ENCODE results near the gene MMP3. TPM values are rescaled to one million over a fixed set of nuclear protein-coding genes. Genes with fewer than 3 reads are reported as not detected.

The MMP3 gene
- total RNA-seq, 1 experiment from 2014 or later: not detected

- Histone ChIP-seq H3K4me1 (ENCODE audit: control insufficient read depth in 1 of 2, insufficient read depth in 2 of 2, low read length in 2 of 2) (no peaks in the 10 kb centered on the region), H3K9me3 (ENCODE audit: control insufficient read depth in 1 of 2, insufficient read depth in 1 of 2, low read depth in 1 of 2, low read length in 2 of 2) (no peaks in the 10 kb centered on the region), H3K4me2 (ENCODE audit: low read length) (no peak overlapping the region), H3K27me3 (ENCODE audit: insufficient read depth, low read length) (no peaks in the 10 kb centered on the region), H3K9ac (ENCODE audit: low read length) (no peak overlapping the region), H2AFZ (ENCODE audit: low read depth, low read length, poor library complexity, severe bottlenecking) (no peak overlapping the region), H3K79me2 (ENCODE audit: insufficient read depth, low read length) (no peaks in the 10 kb centered on the region), H3K27ac (ENCODE audit: low read depth, low read length) (no peak overlapping the region), H3K4me3 (replicated peaks in 1 of 2; ENCODE audit: low read depth in 1 of 2, low read length in 2 of 2) (no peak overlapping the region), H4K20me1 (ENCODE audit: insufficient read depth) (no peaks in the 10 kb centered on the region), H3K9me2 (ENCODE audit: insufficient read depth) (no peaks in the 10 kb centered on the region), H3K36me3 (ENCODE audit: control insufficient read depth in 1 of 2, insufficient read depth in 2 of 2, low read length in 2 of 2) (no peaks in the 10 kb centered on the region)
- ChIA-PET RAD21 (ENCODE audit: low non-redundant PET in 1 of 2, low total read pairs in 2 of 2, uncharacterized antibody in 2 of 2, unreplicated experiment in 2 of 2) (no interaction called here), POLR2A (no interaction called here), CTCF (no interaction called here)
- BruUV-seq (replicated peaks): no TSS peak
- no peak for ATAC-seq
- no peak for TF ChIP-seq ZFX (IDR thresholded peaks at IDR 0.05)
- intact Hi-C loops (cut with micrococcal nuclease): no loop called here
- DNase-seq (ENCODE audit: low read depth, low spot score): no peak
These were observed 3.4 kb downstream of the MMP3 start for GRCh38 chr11:102840018-102840417.

DNA sequence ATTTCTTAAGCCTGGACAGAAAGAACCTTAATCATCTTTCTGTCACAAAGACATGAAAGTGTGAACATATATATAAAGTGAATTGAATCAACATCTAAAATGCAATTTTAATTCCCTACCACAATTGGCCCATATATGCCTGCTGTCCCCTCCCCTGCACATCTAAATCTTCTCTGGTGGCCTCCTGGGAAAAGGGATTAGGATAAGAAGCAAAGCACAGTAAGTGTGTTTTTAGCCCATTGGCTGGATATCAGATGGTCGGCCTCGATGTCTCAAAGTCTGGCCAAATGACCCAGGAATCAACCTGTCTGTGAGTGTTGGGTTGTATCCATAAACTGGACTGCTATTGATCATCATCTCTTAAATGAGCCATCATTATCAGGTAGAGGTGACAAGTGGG is 5.8 kb downstream of the MMP3 start:
- Histone ChIP-seq H3K27ac (ENCODE audit: low read depth, low read length) (no peak overlapping the region), H3K36me3 (ENCODE audit: control insufficient read depth in 1 of 2, insufficient read depth in 2 of 2, low read length in 2 of 2) (no peaks in the 10 kb centered on the region), H3K9ac (ENCODE audit: low read length) (no peak overlapping the region), H3K27me3 (ENCODE audit: insufficient read depth, low read length) (no peaks in the 10 kb centered on the region), H3K79me2 (ENCODE audit: insufficient read depth, low read length) (no peaks in the 10 kb centered on the region), H3K4me1 (ENCODE audit: control insufficient read depth in 1 of 2, insufficient read depth in 2 of 2, low read length in 2 of 2) (no peaks in the 10 kb centered on the region), H3K4me2 (ENCODE audit: low read length) (no peak overlapping the region), H2AFZ (ENCODE audit: low read depth, low read length, poor library complexity, severe bottlenecking) (no peak overlapping the region), H3K9me3 (ENCODE audit: control insufficient read depth in 1 of 2, insufficient read depth in 1 of 2, low read depth in 1 of 2, low read length in 2 of 2) (no peaks in the 10 kb centered on the region), H3K4me3 (replicated peaks in 1 of 2; ENCODE audit: low read depth in 1 of 2, low read length in 2 of 2) (no peak overlapping the region), H4K20me1 (ENCODE audit: insufficient read depth) (no peaks in the 10 kb centered on the region), H3K9me2 (ENCODE audit: insufficient read depth) (no peaks in the 10 kb centered on the region)
- ChIA-PET CTCF (no interaction called here), POLR2A (no interaction called here), RAD21 (ENCODE audit: low non-redundant PET in 1 of 2, low total read pairs in 2 of 2, uncharacterized antibody in 2 of 2, unreplicated experiment in 2 of 2) (no interaction called here)
- ATAC-seq (no peak), DNase-seq (ENCODE audit: low read depth, low spot score) (no peak)
- BruUV-seq (replicated peaks): no TSS peak
- intact Hi-C loops (cut with micrococcal nuclease): no loop called here
- TF ChIP-seq ELF1 (IDR thresholded peaks at IDR 0.05; ENCODE audit: borderline replicate concordance, low read depth) (no peak), SIN3A (IDR thresholded peaks at IDR 0.05; ENCODE audit: low read depth) (no peak), JUND (IDR thresholded peaks at IDR 0.05) (no peak), POLR2AphosphoS5 (IDR thresholded peaks at IDR 0.05; ENCODE audit: low read depth, low read length) (no peak), CEBPB (IDR thresholded peaks at IDR 0.05; ENCODE audit: low read depth) (no peak), MAX (IDR thresholded peaks at IDR 0.05) (no peak)
- TF ChIP-seq, protein P1, sequence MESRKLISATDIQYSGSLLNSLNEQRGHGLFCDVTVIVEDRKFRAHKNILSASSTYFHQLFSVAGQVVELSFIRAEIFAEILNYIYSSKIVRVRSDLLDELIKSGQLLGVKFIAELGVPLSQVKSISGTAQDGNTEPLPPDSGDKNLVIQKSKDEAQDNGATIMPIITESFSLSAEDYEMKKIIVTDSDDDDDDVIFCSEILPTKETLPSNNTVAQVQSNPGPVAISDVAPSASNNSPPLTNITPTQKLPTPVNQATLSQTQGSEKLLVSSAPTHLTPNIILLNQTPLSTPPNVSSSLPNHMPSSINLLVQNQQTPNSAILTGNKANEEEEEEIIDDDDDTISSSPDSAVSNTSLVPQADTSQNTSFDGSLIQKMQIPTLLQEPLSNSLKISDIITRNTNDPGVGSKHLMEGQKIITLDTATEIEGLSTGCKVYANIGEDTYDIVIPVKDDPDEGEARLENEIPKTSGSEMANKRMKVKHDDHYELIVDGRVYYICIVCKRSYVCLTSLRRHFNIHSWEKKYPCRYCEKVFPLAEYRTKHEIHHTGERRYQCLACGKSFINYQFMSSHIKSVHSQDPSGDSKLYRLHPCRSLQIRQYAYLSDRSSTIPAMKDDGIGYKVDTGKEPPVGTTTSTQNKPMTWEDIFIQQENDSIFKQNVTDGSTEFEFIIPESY (IDR thresholded peaks at IDR 0.05; ENCODE audit: extremely low read depth, insufficient replicate concordance, low read length): no peak

All from HCT116 (cell line).